ENCODE data around the gene ENHO. TPM values are rescaled to one million over a fixed set of nuclear protein-coding genes. Genes with fewer than 3 reads are reported as not detected.

Gene ENHO
- total and polyA plus RNA-seq, 2 of the 8 experiments (the other 6 are each of a cell fraction or from before 2014, with no cell fraction given) = 12.2 to 49.4 TPM

GRCh38 chr9:34502891-34503290 lies 19.9 kb downstream of the ENHO start (continued):
- TF ChIP-seq TAF1 (IDR thresholded peaks at IDR 0.05; ENCODE audit: low read depth, low read length) (no peak), CHD7 (IDR thresholded peaks at IDR 0.05; ENCODE audit: insufficient replicate concordance, low read length) (no peak), KDM4A (IDR thresholded peaks at IDR 0.05; ENCODE audit: low read depth, low read length, severe bottlenecking) (no peak), TBP (IDR thresholded peaks at IDR 0.05; ENCODE audit: low read depth, low read length) (no peak), EGR1 (IDR thresholded peaks at IDR 0.05; ENCODE audit: borderline replicate concordance, low read depth, low read length) (no peak), TCF12 (IDR thresholded peaks at IDR 0.05; ENCODE audit: low read depth, low read length) (no peak), USF2 (IDR thresholded peaks at IDR 0.05; ENCODE audit: low read length) (no peak), MAX (IDR thresholded peaks at IDR 0.05) (no peak), ASH2L (IDR thresholded peaks at IDR 0.05; ENCODE audit: low read length) (no peak)
